ENCODE data around the gene CCDC186.

The CCDC186 gene

GRCh38 chr10:114110174-114110972 lies 63.6 kb downstream of the CCDC186 start:
- no peaks in the 10 kb centered on the region for H3K9me3 Mint-ChIP-seq
- peaks cover 15% of the 10 kb centered on the region for H3K27me3 Mint-ChIP-seq
- H3K4me3 Mint-ChIP-seq = no peak overlapping the region
- no peaks in the 10 kb centered on the region for H3K36me3 Mint-ChIP-seq (ENCODE audit: low read depth)
- no peak overlapping the region for H3K27ac Mint-ChIP-seq
- no peaks in the 10 kb centered on the region for H3K4me1 Mint-ChIP-seq
- ATAC-seq (no peak), DNase-seq (no peak)

GRCh38 chr10:114103284-114103683 lies 70.7 kb downstream of the CCDC186 start:
- ATAC-seq = no peak
- H3K27ac Mint-ChIP-seq = no peak overlapping the region
- no peak overlapping the region for H3K4me3 Mint-ChIP-seq
- H3K27me3 Mint-ChIP-seq = peaks cover 35% of the 10 kb centered on the region
- DNase-seq = no peak
- no peaks in the 10 kb centered on the region for H3K9me3 Mint-ChIP-seq
- H3K4me1 Mint-ChIP-seq = peaks cover 32% of the 10 kb centered on the region
- no peaks in the 10 kb centered on the region for H3K36me3 Mint-ChIP-seq (ENCODE audit: low read depth)

GRCh38 chr10:114102256-114102655 lies 71.7 kb downstream of the CCDC186 start:
- ATAC-seq = no peak
- no peaks in the 10 kb centered on the region for H3K36me3 Mint-ChIP-seq (ENCODE audit: low read depth)
- peaks cover 35% of the 10 kb centered on the region for H3K27me3 Mint-ChIP-seq
- no peak for DNase-seq
- no peak overlapping the region for H3K27ac Mint-ChIP-seq
- no peak overlapping the region for H3K4me3 Mint-ChIP-seq
- H3K9me3 Mint-ChIP-seq = no peaks in the 10 kb centered on the region
- H3K4me1 Mint-ChIP-seq = peaks cover 36% of the 10 kb centered on the region

- peak; percentile 29 for DNase-seq
- peaks cover 47% of the 10 kb centered on the region for H3K4me1 Mint-ChIP-seq
These were observed 72.9 kb downstream of the CCDC186 start for GRCh38 chr10:114100848-114101741.

GRCh38 chr10:114096864-114097263 lies 77.1 kb downstream of the CCDC186 start:
- no peak overlapping the region for H3K27ac Mint-ChIP-seq
- peak overlapping the region; percentile 10 for H3K4me3 Mint-ChIP-seq
- H3K27me3 Mint-ChIP-seq = peaks cover 31% of the 10 kb centered on the region
- no peaks in the 10 kb centered on the region for H3K36me3 Mint-ChIP-seq (ENCODE audit: low read depth)
- ATAC-seq (no peak), DNase-seq (no peak)
- peaks cover 61% of the 10 kb centered on the region for H3K4me1 Mint-ChIP-seq
- no peaks in the 10 kb centered on the region for H3K9me3 Mint-ChIP-seq

More at GRCh38 chr10:114100848-114101741, 72.9 kb downstream of the CCDC186 start:
- H3K4me3 Mint-ChIP-seq = peak overlapping the region; percentile 48
- no peak overlapping the region for H3K27ac Mint-ChIP-seq
- no peaks in the 10 kb centered on the region for H3K9me3 Mint-ChIP-seq
- peak; percentile 45 for ATAC-seq
- no peaks in the 10 kb centered on the region for H3K36me3 Mint-ChIP-seq (ENCODE audit: low read depth)
- H3K27me3 Mint-ChIP-seq = peaks cover 35% of the 10 kb centered on the region

- Mint-ChIP-seq H3K4me3 (peak overlapping the region; percentile 10), H3K9me3 (no peaks in the 10 kb centered on the region), H3K4me1 (peaks cover 54% of the 10 kb centered on the region), H3K36me3 (ENCODE audit: low read depth) (no peaks in the 10 kb centered on the region), H3K27ac (no peak overlapping the region), H3K27me3 (peaks cover 21% of the 10 kb centered on the region)
- DNase-seq = no peak
- peak; percentile 38 for ATAC-seq
These were observed 78.3 kb downstream of the CCDC186 start for GRCh38 chr10:114095559-114096337.

GRCh38 chr10:114094795-114095194 lies 79.2 kb downstream of the CCDC186 start:
- H3K36me3 Mint-ChIP-seq (ENCODE audit: low read depth) = no peaks in the 10 kb centered on the region

GRCh38 chr10:114087655-114088054 lies 86.3 kb downstream of the CCDC186 start:
- H3K9me3 Mint-ChIP-seq = no peaks in the 10 kb centered on the region
- no peak overlapping the region for H3K4me3 Mint-ChIP-seq
- H3K27ac Mint-ChIP-seq = no peak overlapping the region
- H3K27me3 Mint-ChIP-seq = no peaks in the 10 kb centered on the region
- no peak for ATAC-seq
- H3K36me3 Mint-ChIP-seq (ENCODE audit: low read depth) = no peaks in the 10 kb centered on the region
- DNase-seq = no peak
- no peaks in the 10 kb centered on the region for H3K4me1 Mint-ChIP-seq

More at GRCh38 chr10:114094795-114095194, 79.2 kb downstream of the CCDC186 start:
- Mint-ChIP-seq H3K27ac (no peak overlapping the region), H3K9me3 (no peaks in the 10 kb centered on the region), H3K4me1 (peaks cover 45% of the 10 kb centered on the region), H3K27me3 (peaks cover 11% of the 10 kb centered on the region), H3K4me3 (no peak overlapping the region)
- no peak for ATAC-seq
- no peak for DNase-seq

GRCh38 chr10:114087255-114087654 lies 86.7 kb downstream of the CCDC186 start:
- no peaks in the 10 kb centered on the region for H3K27me3 Mint-ChIP-seq
- no peaks in the 10 kb centered on the region for H3K4me1 Mint-ChIP-seq
- DNase-seq = no peak
- H3K9me3 Mint-ChIP-seq = no peaks in the 10 kb centered on the region
- no peak for ATAC-seq
- H3K4me3 Mint-ChIP-seq = no peak overlapping the region
- H3K36me3 Mint-ChIP-seq (ENCODE audit: low read depth) = no peaks in the 10 kb centered on the region
- H3K27ac Mint-ChIP-seq = no peak overlapping the region

- H3K4me1 Mint-ChIP-seq = no peaks in the 10 kb centered on the region
- no peaks in the 10 kb centered on the region for H3K9me3 Mint-ChIP-seq
- H3K36me3 Mint-ChIP-seq (ENCODE audit: low read depth) = no peaks in the 10 kb centered on the region
- peaks cover 2% of the 10 kb centered on the region for H3K27me3 Mint-ChIP-seq
- ATAC-seq (peak; percentile 53), DNase-seq (no peak)
- H3K27ac Mint-ChIP-seq = no peak overlapping the region
- no peak overlapping the region for H3K4me3 Mint-ChIP-seq
These were observed 89.8 kb downstream of the CCDC186 start for GRCh38 chr10:114084215-114084614.

GRCh38 chr10:114083040-114083439 lies 91.0 kb downstream of the CCDC186 start:
- Mint-ChIP-seq H3K27ac (no peak overlapping the region), H3K36me3 (ENCODE audit: low read depth) (no peaks in the 10 kb centered on the region), H3K27me3 (peaks cover 2% of the 10 kb centered on the region), H3K9me3 (no peaks in the 10 kb centered on the region), H3K4me3 (no peak overlapping the region), H3K4me1 (no peaks in the 10 kb centered on the region)
- ATAC-seq (peak; percentile 25), DNase-seq (no peak)

GRCh38 chr10:114081911-114082583 lies 92.0 kb downstream of the CCDC186 start:
- H3K27me3 Mint-ChIP-seq = peaks cover 2% of the 10 kb centered on the region

GRCh38 chr10:114079421-114079820 lies 94.6 kb downstream of the CCDC186 start:
- H3K4me3 Mint-ChIP-seq = no peak overlapping the region
- H3K9me3 Mint-ChIP-seq = no peaks in the 10 kb centered on the region
- H3K36me3 Mint-ChIP-seq (ENCODE audit: low read depth) = no peaks in the 10 kb centered on the region
- H3K27ac Mint-ChIP-seq = no peak overlapping the region
- ATAC-seq (no peak), DNase-seq (no peak)
- no peaks in the 10 kb centered on the region for H3K4me1 Mint-ChIP-seq
- peaks cover 2% of the 10 kb centered on the region for H3K27me3 Mint-ChIP-seq

More at GRCh38 chr10:114081911-114082583, 92.0 kb downstream of the CCDC186 start:
- DNase-seq (no peak), ATAC-seq (no peak)
- Mint-ChIP-seq H3K4me3 (no peak overlapping the region), H3K36me3 (ENCODE audit: low read depth) (no peaks in the 10 kb centered on the region), H3K9me3 (no peaks in the 10 kb centered on the region), H3K4me1 (no peaks in the 10 kb centered on the region), H3K27ac (no peak overlapping the region)

GRCh38 chr10:114078346-114078745 lies 95.7 kb downstream of the CCDC186 start:
- Mint-ChIP-seq H3K9me3 (no peaks in the 10 kb centered on the region), H3K4me1 (peaks cover 7% of the 10 kb centered on the region), H3K27me3 (peaks cover 2% of the 10 kb centered on the region), H3K27ac (no peak overlapping the region), H3K36me3 (ENCODE audit: low read depth) (no peaks in the 10 kb centered on the region), H3K4me3 (no peak overlapping the region)
- ATAC-seq (no peak), DNase-seq (no peak)
